GM03348 (cell line): ENCODE data around the gene C10orf53.
"Not testable (repeated sequence)": the region's sequence is repeated elsewhere in the genome, so short reads cannot be mapped to it uniquely, and the experiment has no call there.

Experiments
- DNase-seq: peaks from one replicate; pipeline ENCODE4 v3.0.0; 2012; ENCODE audit warnings: low spot score

The C10orf53 gene

DNA sequence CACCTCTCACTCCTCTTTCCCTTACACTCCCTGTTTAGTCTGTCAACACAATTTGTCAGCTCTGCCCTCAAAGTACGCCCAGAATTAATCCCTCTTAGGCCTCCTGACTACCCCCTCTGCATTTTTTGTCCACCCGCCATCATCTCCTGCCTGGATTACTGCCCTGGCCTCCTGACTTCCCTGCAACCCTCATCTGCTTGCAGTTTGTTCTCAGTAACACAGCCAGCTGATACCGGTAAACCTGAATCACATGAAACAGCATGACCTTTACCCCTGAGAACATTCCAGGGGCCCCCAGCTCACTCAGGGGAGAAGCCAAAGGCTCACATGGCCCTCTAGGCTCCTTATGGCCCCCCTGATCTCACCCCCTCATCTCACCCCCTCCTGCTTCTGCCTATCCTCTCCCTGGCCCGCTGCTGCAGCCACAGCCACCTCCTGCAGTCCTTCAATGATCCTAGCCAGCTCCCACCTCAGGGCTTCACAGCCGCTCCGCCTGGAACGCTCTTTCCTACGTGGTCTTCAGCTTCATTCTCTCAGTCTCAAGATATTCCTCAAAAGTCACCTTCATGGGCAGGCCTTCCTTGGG lies 8.9 kb downstream of the C10orf53 start:
- DNase-seq = no peak

- no peak for DNase-seq
Observed at GRCh38 chr10:49688920-49689319, 9.5 kb downstream of the C10orf53 start.

DNA sequence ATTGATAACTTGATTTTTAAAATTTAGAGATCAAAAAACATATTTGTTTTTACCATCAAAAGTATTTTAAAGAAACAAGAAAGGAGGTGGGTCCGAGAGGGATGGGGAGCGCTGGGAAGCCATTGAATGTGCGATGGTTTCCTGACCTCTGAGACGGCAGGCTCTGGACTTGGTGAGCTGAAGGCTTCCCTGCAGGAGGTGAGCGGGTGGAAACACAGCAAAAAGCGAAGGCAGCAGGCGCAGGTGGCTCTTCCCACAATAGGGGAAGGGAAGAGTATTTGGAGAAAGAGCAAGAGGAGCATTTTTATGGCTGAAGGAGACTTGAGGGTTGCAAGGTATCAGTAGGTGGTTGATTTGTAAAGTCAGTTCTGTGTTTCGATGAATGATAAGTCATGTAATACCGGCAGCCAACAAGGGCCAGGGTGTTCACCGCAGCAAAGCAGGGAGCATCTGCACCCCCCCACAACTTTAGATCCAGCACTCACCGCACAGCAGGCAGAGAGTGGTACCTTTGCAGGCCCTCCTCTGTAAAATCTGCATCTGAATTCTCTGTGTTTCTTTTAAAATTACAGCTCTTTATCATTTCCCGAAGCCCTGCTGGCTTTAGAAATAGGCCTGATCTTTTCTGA lies 10.5 kb downstream of the C10orf53 start:
- DNase-seq = no peak

- no peak for DNase-seq
Observed at GRCh38 chr10:49690698-49691356, 11.4 kb downstream of the C10orf53 start.

DNA sequence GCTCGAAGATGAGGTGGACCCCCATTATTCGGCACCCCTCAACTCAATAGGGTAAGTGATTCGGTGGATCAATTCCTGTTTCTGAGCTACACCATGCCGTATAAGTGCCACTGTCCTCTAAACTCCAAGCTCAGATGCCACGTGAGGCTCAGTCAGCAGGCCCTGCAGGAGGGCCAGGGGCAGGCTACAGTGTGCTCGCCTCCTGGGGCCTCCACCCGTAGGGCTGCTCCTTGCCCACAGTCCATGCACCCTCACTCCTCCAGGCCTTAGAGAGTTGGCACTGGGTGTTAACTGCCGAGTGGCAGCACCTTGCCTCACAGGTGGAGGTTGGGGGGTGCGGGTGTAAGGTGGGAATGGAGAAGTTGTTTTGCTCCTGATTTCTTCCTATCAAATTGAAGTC lies 12.1 kb downstream of the C10orf53 start:
- DNase-seq = no peak

DNA sequence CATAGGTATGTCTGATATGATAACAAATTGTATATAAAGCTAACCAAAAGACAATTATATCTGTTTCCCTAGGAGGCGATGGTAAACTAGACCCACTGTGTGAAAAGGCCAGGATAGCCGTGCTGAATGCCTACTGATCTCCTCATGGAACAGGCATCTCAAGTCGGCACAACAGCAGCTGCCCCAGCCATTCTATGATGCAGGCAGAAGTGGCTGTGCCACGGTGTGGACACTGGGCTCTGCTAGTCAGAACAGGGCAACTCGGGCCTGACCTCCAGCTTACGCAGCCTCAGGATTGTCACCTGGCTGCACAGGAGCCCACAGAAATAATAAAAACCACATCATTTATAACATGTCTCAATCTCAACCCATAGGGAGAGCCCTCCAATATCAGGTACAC lies 15.0 kb downstream of the C10orf53 start:
- no peak for DNase-seq

GRCh38 chr10:49696311-49696710 lies 16.9 kb downstream of the C10orf53 start:
- DNase-seq = no peak

DNA sequence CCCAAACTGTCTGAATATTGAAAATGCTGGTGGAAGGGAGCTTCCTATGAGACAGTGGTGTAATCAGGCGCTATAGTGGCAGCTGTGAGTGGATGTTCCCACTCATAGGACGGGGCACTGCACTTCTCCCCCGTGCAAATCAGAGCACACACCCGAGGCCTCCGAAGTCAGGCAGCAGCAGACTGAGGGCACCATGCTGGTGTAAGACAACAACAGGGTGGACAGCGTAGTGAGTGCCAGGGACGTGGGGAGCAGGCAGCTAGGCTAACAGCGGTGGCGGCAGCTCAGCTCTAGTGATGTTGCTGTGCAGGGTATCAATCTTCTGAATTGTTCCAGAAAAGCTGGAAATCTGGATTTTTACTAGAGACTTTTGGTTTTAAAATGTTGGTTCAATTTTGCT lies 19.2 kb downstream of the C10orf53 start:
- DNase-seq = no peak

GRCh38 chr10:49700211-49700610 lies 20.8 kb downstream of the C10orf53 start:
- DNase-seq = no peak

GRCh38 chr10:49700997-49701396 lies 21.5 kb downstream of the C10orf53 start:
- DNase-seq = no peak

GRCh38 chr10:49707585-49707984 lies 28.1 kb downstream of the C10orf53 start:
- no peak for DNase-seq

- DNase-seq = no peak
Observed at GRCh38 chr10:49709934-49710333, 30.5 kb downstream of the C10orf53 start.

GRCh38 chr10:49710966-49711365 lies 31.5 kb downstream of the C10orf53 start:
- DNase-seq = no peak

DNA sequence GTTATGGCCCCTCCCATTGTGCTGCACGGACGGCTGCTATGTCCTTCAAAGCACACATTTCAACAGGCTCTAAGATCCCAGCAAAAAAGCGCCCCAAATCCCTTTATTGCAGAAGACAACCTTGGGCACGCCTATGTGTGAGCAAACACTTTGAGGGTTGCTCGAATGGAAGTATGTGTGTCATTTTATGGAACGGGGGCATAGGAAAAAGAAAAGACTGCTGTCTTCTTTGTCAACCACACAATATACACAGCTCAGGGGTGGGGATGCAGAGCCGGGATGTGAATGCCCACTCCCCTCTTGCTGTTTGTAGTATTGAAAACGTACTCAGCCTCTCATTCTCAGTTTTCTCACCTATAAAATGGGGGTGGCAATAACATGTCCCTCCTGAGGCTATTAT lies 32.0 kb downstream of the C10orf53 start:
- no peak for DNase-seq

DNA sequence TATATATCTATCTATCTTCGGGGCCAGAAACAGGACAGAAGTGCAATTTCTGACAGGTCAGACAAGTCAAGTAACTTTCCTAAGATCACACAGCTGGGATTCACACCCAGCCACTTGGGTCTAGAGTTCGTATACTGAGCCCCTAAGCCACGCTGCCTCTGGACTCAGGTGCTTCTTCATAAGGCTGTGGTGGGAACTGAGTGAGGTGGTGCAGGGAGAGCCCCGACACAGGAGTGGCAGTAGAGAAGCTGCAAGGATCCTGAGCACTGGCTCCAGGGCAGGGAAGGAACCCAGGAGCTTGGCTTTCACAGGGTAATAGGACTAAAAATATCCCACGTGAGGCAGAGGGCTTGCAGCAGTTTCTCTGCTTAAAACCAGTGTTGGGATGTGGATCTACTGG lies 33.8 kb downstream of the C10orf53 start:
- DNase-seq = no peak

GRCh38 chr10:49715157-49715556 lies 35.7 kb downstream of the C10orf53 start:
- DNase-seq = not testable (repeated sequence)

DNA sequence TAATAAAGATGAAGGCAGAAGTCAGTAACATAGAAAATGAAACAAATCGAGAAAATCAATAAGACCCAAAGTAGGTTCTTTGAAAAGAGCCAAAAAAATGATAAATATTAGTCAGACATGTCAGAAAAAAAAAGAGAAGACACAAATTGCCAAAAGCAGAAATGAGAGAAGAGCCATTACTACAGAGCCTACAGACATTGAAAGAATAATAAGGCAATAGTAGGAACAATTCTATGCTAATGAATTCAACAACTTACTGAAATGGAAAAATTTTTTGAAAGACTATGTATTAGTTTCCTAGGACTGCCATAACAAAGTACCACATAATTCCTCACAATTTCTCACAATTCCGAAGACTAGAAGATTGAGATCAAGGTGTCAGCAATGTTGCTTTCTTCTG lies 47.1 kb downstream of the C10orf53 start:
- DNase-seq = no peak

DNA sequence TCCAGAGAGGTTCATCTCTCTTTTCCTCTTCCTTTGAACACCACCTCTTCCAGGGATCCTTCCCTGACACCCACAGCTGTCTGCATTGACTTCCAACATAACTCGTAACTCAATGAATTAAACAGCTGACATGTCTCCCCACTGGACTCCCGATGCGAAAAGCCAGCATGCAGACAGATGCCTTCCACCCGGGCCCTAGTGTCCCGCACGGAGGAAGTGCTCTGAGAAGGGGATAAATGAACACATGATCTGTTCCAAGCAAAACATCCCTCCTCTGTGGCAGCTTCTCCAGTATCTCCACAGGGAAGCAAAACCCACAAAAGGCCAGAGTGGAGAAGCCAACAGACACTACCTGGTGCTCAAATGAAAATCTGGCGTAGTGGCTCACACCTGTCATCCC lies 54.4 kb downstream of the C10orf53 start:
- no peak for DNase-seq

- no peak for DNase-seq
Observed at GRCh38 chr10:49734676-49735075, 55.2 kb downstream of the C10orf53 start.

GRCh38 chr10:49735161-49735560 lies 55.7 kb downstream of the C10orf53 start:
- no peak for DNase-seq

- DNase-seq = no peak
Observed at GRCh38 chr10:49735848-49736563, 56.6 kb downstream of the C10orf53 start.

GRCh38 chr10:49736564-49737113 lies 57.2 kb downstream of the C10orf53 start:
- no peak for DNase-seq
